B cell (primary cell): Measurements from ENCODE around the gene HOTAIR. TPM values are rescaled to one million over a fixed set of nuclear protein-coding genes. Genes with fewer than 3 reads are reported as not detected.

Experiments
- ATAC-seq: fragments of 200-7000 bp; cut with Tn5 transposase; one replicate; pipeline ENCODE4 v1.10.0; 2021; ENCODE audit warnings: low read depth, mild to moderate bottlenecking, moderate number of reproducible peaks, moderate library complexity
- CTCF ChIA-PET: fragments of 350-600 bp; sonication (Branson Sonifier 250); formaldehyde crosslinking; loops from one replicate; lab custom pipeline; 2021; ENCODE audit warnings: antibody characterized with exemption, inconsistent platforms; lab: Charles Lee
- POLR2A ChIA-PET: fragments of 350-600 bp; sonication (Branson Sonifier 250); formaldehyde crosslinking; loops from one replicate; lab custom pipeline; 2021; ENCODE audit warnings: antibody characterized with exemption; lab: Charles Lee
- DNase-seq: peaks from one replicate; pipeline ENCODE4 v3.0.0; 2013
- H2AFZ ChIP-seq: 2 replicates; pipeline ENCODE4 v1.6.1; 2012; ENCODE audit warnings: mild to moderate bottlenecking, low read depth, low read length; ENCODE audit not compliant: insufficient read depth, poor library complexity, severe bottlenecking
- H3K27ac ChIP-seq, 2 donors: 1 replicate in 1 of 2; 2 replicates in 1 of 2; pipeline ENCODE4 v1.5.1; 2012 to 2013; ENCODE audit warnings: low read length in 2 of 2, mild to moderate bottlenecking in 2 of 2, moderate library complexity in 1 of 2
- H3K27me3 ChIP-seq, 4 experiments: fragments of 200-600 bp in 1 of 4; sonication (generic) in 1 of 4; replicated peaks in 1 of 4; 1 replicate in 2 of 4; 2 replicates in 2 of 4; pipeline versions ENCODE4 v1.6.1 to v1.7.0; 2013 to 2016; ENCODE audit warnings: low read length in 3 of 4, mild to moderate bottlenecking in 2 of 4, mixed read lengths in 1 of 4, moderate library complexity in 1 of 4; ENCODE audit not compliant: insufficient read depth in 4 of 4, control insufficient read depth in 3 of 4; ENCODE audit errors: control extremely low read depth in 1 of 4
- H3K36me3 ChIP-seq, 2 experiments: replicated peaks in 1 of 2; 1 replicate in 1 of 2; 2 replicates in 1 of 2; pipeline versions ENCODE4 v1.6.1 to v1.7.1; 2013; ENCODE audit warnings: low read length in 1 of 2; ENCODE audit not compliant: insufficient read depth in 2 of 2, control insufficient read depth in 1 of 2; ENCODE audit errors: control extremely low read depth in 1 of 2, extremely low read depth in 1 of 2
- H3K4me1 ChIP-seq, 2 donors: fragments of 200-600 bp in 1 of 2; sonication (generic) in 1 of 2; 1 replicate in 1 of 2; 2 replicates in 1 of 2; pipeline versions ENCODE4 v1.5.1 to v1.6.1; 2013 to 2017; ENCODE audit warnings: low read length in 2 of 2; ENCODE audit not compliant: control insufficient read depth in 2 of 2, insufficient read depth in 2 of 2
- H3K4me2 ChIP-seq: replicated peaks from 2 replicates; pipeline ENCODE3; 2012; ENCODE audit warnings: mild to moderate bottlenecking, low read depth, low read length; ENCODE audit not compliant: poor library complexity, severe bottlenecking
- H3K4me3 ChIP-seq, 5 experiments: fragments of 200-600 bp in 1 of 5; sonication (generic) in 1 of 5; 1 replicate in 3 of 5; 2 replicates in 2 of 5; pipeline versions ENCODE4 v1.5.1 to v1.7.0; 2011 to 2016; ENCODE audit warnings: low read length in 4 of 5, mild to moderate bottlenecking in 4 of 5, low read depth in 2 of 5, control low read depth in 1 of 5, moderate library complexity in 1 of 5; ENCODE audit not compliant: insufficient read depth in 1 of 5; ENCODE audit errors: control extremely low read depth in 1 of 5, extremely low read depth in 1 of 5
- H3K79me2 ChIP-seq: fragments of 200-600 bp; sonication (generic); one replicate; pipeline ENCODE4 v1.6.0; 2016; ENCODE audit warnings: low read length; ENCODE audit not compliant: control insufficient read depth, insufficient read depth
- H3K9ac ChIP-seq: fragments of 200-600 bp; sonication (generic); 2 replicates; pipeline ENCODE4 v1.6.1; 2017; ENCODE audit warnings: mild to moderate bottlenecking, low read length, moderate library complexity
- H3K9me3 ChIP-seq, 3 donors: one replicate each; pipeline versions ENCODE4 v1.6.1 to v1.7.1; 2013; ENCODE audit warnings: low read length in 2 of 3; ENCODE audit not compliant: control insufficient read depth in 2 of 3, insufficient read depth in 1 of 3; ENCODE audit errors: control extremely low read depth in 1 of 3
- H4K20me1 ChIP-seq: 2 replicates; pipeline ENCODE4 v1.6.0; 2012; ENCODE audit warnings: mild to moderate bottlenecking, low read length; ENCODE audit not compliant: insufficient read depth, control insufficient read depth, poor library complexity, severe bottlenecking
- H3K27ac Mint-ChIP-seq: one replicate; pipeline ENCODE4 v1.8.0; 2021; ENCODE audit warnings: mixed read lengths
- H3K27me3 Mint-ChIP-seq: one replicate; pipeline ENCODE4 v1.8.0; 2021; ENCODE audit warnings: mixed read lengths
- H3K4me1 Mint-ChIP-seq: one replicate; pipeline ENCODE4 v1.8.0; 2021; ENCODE audit warnings: mixed read lengths
- H3K4me3 Mint-ChIP-seq: one replicate; pipeline ENCODE4 v1.8.0; 2021; ENCODE audit warnings: mixed read lengths
- H3K9me3 Mint-ChIP-seq: one replicate; pipeline ENCODE4 v1.8.0; 2022; ENCODE audit warnings: mixed read lengths; ENCODE audit not compliant: insufficient read depth
- EZH2 ChIP-seq: IDR thresholded peaks from 2 replicates; pipeline ENCODE4 v1.6.1; 2012; ENCODE audit warnings: borderline replicate concordance, low read depth, mild to moderate bottlenecking, moderate library complexity, low read length; ENCODE audit not compliant: insufficient read depth, poor library complexity, severe bottlenecking
- WGBS: methylation state at CpG from one replicate; pipeline ENCODE4 v1.1.5; 2013; ENCODE audit warnings: missing lambda C conversion rate; ENCODE audit not compliant: insufficient coverage; 5-methylcytosine and 5-hydroxymethylcytosine counted together
- intact Hi-C: fragments of 100-400 bp; cut with micrococcal nuclease; formaldehyde crosslinking; loops from one replicate; pipeline ENCODE4 v1.10.0; 2022
- polyA plus RNA-seq: library from polyadenylated mRNA; depleted of rRNA; stranded (reverse); fragments of >200 nt; gene quantifications from 2 replicates; pipeline ENCODE4 v1.2.3, GENCODE V29; 2012
- total RNA-seq, 2 donors: library from RNA; stranded (reverse); fragments of 120-200 nt in 1 of 2; gene quantifications; 1 replicate in 1 of 2; 2 replicates in 1 of 2; pipeline versions ENCODE4 v1.2.3 to v1.2.4, GENCODE V29; 2013 to 2022
- TF ChIP-seq, protein P1 (sequence below): fragments of 200-600 bp; IDR thresholded peaks from one replicate; pipeline ENCODE4 v1.8.0; 2022; ENCODE audit warnings: antibody characterized with exemption, mild to moderate bottlenecking

Gene HOTAIR
- total and polyA plus RNA-seq, 2 donors (not counting 1 experiment from before 2014, with no cell fraction given) = not detected

DNA sequence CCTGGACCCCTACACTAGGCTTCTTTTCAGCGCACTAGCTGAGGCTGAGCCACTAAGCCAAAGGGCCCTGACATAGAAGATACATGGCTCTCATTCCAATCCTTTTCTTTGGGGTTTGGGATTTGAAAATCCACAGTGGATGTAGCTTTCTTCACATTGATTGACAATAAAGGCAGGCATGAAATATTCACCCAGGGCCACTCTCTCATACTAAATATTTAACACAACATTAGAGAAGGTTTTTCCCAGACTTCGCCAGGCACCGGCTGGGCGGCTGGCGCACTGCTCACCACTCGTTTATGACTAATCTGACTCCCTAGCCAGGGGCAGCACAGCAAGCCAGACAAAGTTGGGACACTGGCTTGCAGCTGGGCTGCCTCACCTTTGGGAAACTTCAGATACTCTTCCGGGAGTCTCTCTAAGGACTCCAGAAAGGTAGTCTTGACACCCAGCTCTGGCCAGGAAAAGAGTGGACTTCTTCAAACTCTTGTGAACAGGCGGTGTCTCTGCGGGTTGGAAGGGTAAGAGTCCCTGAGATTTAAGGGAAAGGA lies 2.5 kb downstream of the HOTAIR start:
- Histone ChIP-seq H3K9ac (no peak overlapping the region), H3K36me3 (no peaks in the 10 kb centered on the region), H2AFZ (no peak overlapping the region), H3K9me3 (peaks cover 0 to 73% (median 13%) of the 10 kb centered on the region in 3 donors), H3K4me2 (no peak overlapping the region), H4K20me1 (no peaks in the 10 kb centered on the region), H3K27me3 (peaks cover 0 to 99% (median 88%) of the 10 kb centered on the region in 4 experiments), H3K27ac (no peak overlapping the region), H3K79me2 (no peaks in the 10 kb centered on the region), H3K4me1 (peaks cover 20 to 50% of the 10 kb centered on the region in 2 donors), H3K4me3 (no peak overlapping the region)
- H3K4me3 Mint-ChIP-seq = no peak overlapping the region
- ChIA-PET POLR2A (no interaction called here), CTCF (interaction anchor here (1.3 kb wide), 1 partner anchor 43 kb away, joined by 3 read pairs; no protein-coding TSS in a partner anchor)
- ATAC-seq (no peak), DNase-seq (no peak)
- peaks cover 88% of the 10 kb centered on the region for H3K27me3 Mint-ChIP-seq
- peaks cover 21% of the 10 kb centered on the region for H3K4me1 Mint-ChIP-seq
- 36% methylated on average over 6 of the region's 9 CpGs for WGBS
- H3K9me3 Mint-ChIP-seq = peaks cover 2% of the 10 kb centered on the region
- TF ChIP-seq, protein P1, sequence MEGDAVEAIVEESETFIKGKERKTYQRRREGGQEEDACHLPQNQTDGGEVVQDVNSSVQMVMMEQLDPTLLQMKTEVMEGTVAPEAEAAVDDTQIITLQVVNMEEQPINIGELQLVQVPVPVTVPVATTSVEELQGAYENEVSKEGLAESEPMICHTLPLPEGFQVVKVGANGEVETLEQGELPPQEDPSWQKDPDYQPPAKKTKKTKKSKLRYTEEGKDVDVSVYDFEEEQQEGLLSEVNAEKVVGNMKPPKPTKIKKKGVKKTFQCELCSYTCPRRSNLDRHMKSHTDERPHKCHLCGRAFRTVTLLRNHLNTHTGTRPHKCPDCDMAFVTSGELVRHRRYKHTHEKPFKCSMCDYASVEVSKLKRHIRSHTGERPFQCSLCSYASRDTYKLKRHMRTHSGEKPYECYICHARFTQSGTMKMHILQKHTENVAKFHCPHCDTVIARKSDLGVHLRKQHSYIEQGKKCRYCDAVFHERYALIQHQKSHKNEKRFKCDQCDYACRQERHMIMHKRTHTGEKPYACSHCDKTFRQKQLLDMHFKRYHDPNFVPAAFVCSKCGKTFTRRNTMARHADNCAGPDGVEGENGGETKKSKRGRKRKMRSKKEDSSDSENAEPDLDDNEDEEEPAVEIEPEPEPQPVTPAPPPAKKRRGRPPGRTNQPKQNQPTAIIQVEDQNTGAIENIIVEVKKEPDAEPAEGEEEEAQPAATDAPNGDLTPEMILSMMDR = no peak
- TF ChIP-seq EZH2 = no peak
- peak overlapping the region; percentile 56 for H3K27ac Mint-ChIP-seq
- intact Hi-C loops = no loop called here

DNA sequence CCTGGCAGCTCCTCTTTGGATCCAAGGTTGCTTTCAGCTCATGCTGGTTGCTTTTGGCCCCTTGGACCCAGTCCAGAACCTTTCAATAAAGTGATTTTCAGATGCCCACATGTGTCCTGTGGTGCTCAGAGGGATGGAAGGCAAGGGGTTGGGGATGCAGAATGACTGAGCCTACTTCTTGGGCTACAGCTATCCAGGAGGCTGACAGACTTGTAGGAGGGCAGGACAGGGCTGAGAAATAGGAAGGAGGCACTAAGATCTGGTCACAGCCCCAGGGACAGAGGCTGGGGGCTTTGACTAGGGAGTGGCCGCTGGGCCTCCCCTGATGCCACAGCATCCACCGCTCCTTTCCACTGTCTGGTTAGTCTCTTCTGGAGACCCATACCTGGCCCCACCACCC lies 3.1 kb downstream of the HOTAIR start:
- H3K27me3 ChIP-seq = peaks cover 0 to 99% (median 88%) of the 10 kb centered on the region in 4 experiments
- ATAC-seq = no peak

More for the DNA sequence above, 3.1 kb downstream of the HOTAIR start:
- Histone ChIP-seq H3K4me1 (peaks cover 25 to 56% of the 10 kb centered on the region in 2 donors), H3K9ac (no peak overlapping the region), H4K20me1 (no peaks in the 10 kb centered on the region), H3K4me2 (no peak overlapping the region), H3K4me3 (no peak overlapping the region), H3K36me3 (no peaks in the 10 kb centered on the region), H3K9me3 (peaks cover 0 to 74% (median 13%) of the 10 kb centered on the region in 3 donors), H3K27ac (no peak overlapping the region), H3K79me2 (no peaks in the 10 kb centered on the region), H2AFZ (no peak overlapping the region)
- DNase-seq = no peak
- TF ChIP-seq, protein P1 = no peak
- no peak for TF ChIP-seq EZH2
- ChIA-PET CTCF (interaction anchor here (1.3 to 1.6 kb wide), 2 partner anchors 44 to 229 kb away, joined by 3 to 5 read pairs; no protein-coding TSS in a partner anchor), POLR2A (no interaction called here)
- H3K27me3 Mint-ChIP-seq = peaks cover 88% of the 10 kb centered on the region
- peaks cover 24% of the 10 kb centered on the region for H3K4me1 Mint-ChIP-seq
- WGBS = 39% methylated on average over 2 of the region's 2 CpGs
- H3K9me3 Mint-ChIP-seq = peaks cover 2% of the 10 kb centered on the region
- intact Hi-C loops = no loop called here
- H3K4me3 Mint-ChIP-seq = no peak overlapping the region
- H3K27ac Mint-ChIP-seq = no peak overlapping the region
